ENCODE results near the gene CHPF. TPM values are rescaled to one million over a fixed set of nuclear protein-coding genes. Genes with fewer than 3 reads are reported as not detected.

Gene CHPF
- polyA plus RNA-seq, 4 donors, result 8.7 to 96.1 (median 50.4) TPM

- Histone ChIP-seq H3K9me3 (ENCODE audit: control insufficient read depth in 2 of 2, insufficient read depth in 1 of 2, low read depth in 1 of 2, low read length in 1 of 2) (no peaks in the 10 kb centered on the region), H3K27ac (ENCODE audit: low read depth in 1 of 3, low read length in 2 of 3) (peak overlapping the region in 1 of 3 donors; percentile 40), H3K4me1 (ENCODE audit: control insufficient read depth in 3 of 3, insufficient read depth in 2 of 3, low read depth in 1 of 3, low read length in 2 of 3) (peaks cover 0 to 32% (median 5%) of the 10 kb centered on the region in 3 donors), H3K4me3 (ENCODE audit: low read depth in 1 of 3, low read length in 3 of 3) (no peak overlapping the region), H3K36me3 (ENCODE audit: control insufficient read depth in 3 of 3, insufficient read depth in 2 of 3, low read depth in 1 of 3, low read length in 3 of 3) (peaks cover 3 to 42% (median 9%) of the 10 kb centered on the region in 3 donors), H3K27me3 (ENCODE audit: control insufficient read depth in 3 of 3, insufficient read depth in 3 of 3, low read length in 3 of 3) (peaks cover 0 to 3% (median 3%) of the 10 kb centered on the region in 3 donors)
- FAIRE-seq (no peak), DNase-seq (peak in 1 of 2 donors; percentile 50)
- WGBS, 3 donors, result 42 to 45% (median 44%) methylated on average over 13 to 14 of the region's 15 CpGs
Measured at GRCh38 chr2:219537657-219538488, 5.7 kb downstream of the CHPF start.

GRCh38 chr2:219536967-219537366, 6.6 kb downstream of the CHPF start:
- WGBS, 3 donors, result 53 to 70% (median 61%) methylated on average over 9 of the region's 9 CpGs
- DNase-seq (no peak), FAIRE-seq (no peak)

DNA sequence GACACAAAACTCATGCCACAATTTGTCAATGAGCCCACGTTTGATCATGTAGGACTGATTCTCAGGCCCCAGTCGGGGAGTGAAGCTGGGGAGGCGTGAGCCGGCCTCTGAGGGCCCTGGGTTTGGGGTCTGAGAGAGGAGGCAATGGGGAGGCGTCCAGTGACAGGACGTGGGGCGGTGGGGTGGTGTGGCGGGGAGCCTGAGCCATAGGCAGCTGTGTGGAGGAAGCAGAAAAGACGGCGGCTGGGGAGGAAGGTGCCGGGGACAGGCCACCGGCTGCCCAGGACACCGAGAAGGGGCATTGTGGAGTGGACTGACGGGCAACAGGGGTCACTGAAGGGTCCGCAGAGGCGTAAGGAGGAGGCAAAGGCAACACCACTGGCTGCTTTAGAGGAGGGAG, 7.2 kb downstream of the CHPF start:
- Histone ChIP-seq H3K4me1 (ENCODE audit: control insufficient read depth in 3 of 3, insufficient read depth in 2 of 3, low read depth in 1 of 3, low read length in 2 of 3) (peaks cover 0 to 21% (median 0%) of the 10 kb centered on the region in 3 donors), H3K9me3 (ENCODE audit: control insufficient read depth in 2 of 2, insufficient read depth in 1 of 2, low read depth in 1 of 2, low read length in 1 of 2) (no peaks in the 10 kb centered on the region), H3K27ac (ENCODE audit: low read depth in 1 of 3, low read length in 2 of 3) (no peak overlapping the region), H3K36me3 (ENCODE audit: control insufficient read depth in 3 of 3, insufficient read depth in 2 of 3, low read depth in 1 of 3, low read length in 3 of 3) (peaks cover 3 to 40% (median 9%) of the 10 kb centered on the region in 3 donors), H3K27me3 (ENCODE audit: control insufficient read depth in 3 of 3, insufficient read depth in 3 of 3, low read length in 3 of 3) (peaks cover 0 to 12% (median 3%) of the 10 kb centered on the region in 3 donors), H3K4me3 (ENCODE audit: low read depth in 1 of 3, low read length in 3 of 3) (no peak overlapping the region)
- DNase-seq (no peak), FAIRE-seq (no peak)
- WGBS, 3 donors, result 86 to 90% (median 87%) methylated on average over 16 of the region's 16 CpGs

More at GRCh38 chr2:219536967-219537366, 6.6 kb downstream of the CHPF start:
- peaks cover 0 to 6% (median 3%) of the 10 kb centered on the region in 3 donors for H3K27me3 ChIP-seq (ENCODE audit: control insufficient read depth in 3 of 3, insufficient read depth in 3 of 3, low read length in 3 of 3)
- H3K27ac ChIP-seq (ENCODE audit: low read depth in 1 of 3, low read length in 2 of 3), result no peak overlapping the region
- H3K36me3 ChIP-seq (ENCODE audit: control insufficient read depth in 3 of 3, insufficient read depth in 2 of 3, low read depth in 1 of 3, low read length in 3 of 3), result peaks cover 3 to 42% (median 9%) of the 10 kb centered on the region in 3 donors
- no peaks in the 10 kb centered on the region for H3K9me3 ChIP-seq (ENCODE audit: control insufficient read depth in 2 of 2, insufficient read depth in 1 of 2, low read depth in 1 of 2, low read length in 1 of 2)
- no peak overlapping the region for H3K4me3 ChIP-seq (ENCODE audit: low read depth in 1 of 3, low read length in 3 of 3)
- peaks cover 0 to 26% (median 1%) of the 10 kb centered on the region in 3 donors for H3K4me1 ChIP-seq (ENCODE audit: control insufficient read depth in 3 of 3, insufficient read depth in 2 of 3, low read depth in 1 of 3, low read length in 2 of 3)

DNA sequence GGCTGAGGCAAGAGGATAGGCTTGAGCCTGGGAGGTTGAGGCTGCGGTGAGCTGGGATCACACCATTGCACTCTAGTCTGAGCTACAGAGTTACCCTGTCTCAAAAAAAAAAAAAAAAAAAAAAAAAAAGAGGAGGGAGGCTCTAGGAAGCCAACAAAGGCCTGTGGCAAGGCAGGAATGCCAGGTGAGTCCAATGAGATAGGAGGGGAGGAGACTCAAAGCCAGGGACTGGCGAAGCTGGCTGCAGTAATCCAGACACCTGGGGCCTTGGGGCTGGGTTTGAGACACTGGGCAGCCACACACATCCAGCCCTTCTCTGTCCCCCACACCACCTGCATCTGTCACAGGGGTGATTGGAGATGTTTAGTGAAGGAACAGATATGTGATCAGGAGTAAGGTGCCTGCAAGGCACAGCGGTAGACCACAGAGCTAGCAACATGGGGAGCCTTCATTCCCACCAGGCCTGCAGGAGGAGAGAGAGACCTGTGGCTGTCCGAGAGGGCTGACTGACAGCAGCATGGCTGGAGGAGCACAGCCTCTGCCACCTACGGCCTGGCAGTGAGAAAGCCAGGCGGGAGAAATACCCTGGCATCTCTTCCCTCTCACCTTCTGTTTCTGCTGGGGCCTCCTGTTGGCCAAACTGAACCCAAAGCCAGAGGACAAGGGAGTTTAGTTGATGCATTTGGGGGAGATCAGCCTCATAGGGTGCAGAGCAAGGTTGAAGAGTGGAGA, 9.5 kb downstream of the CHPF start:
- 63 to 84% (median 72%) methylated on average over 6 of the region's 6 CpGs for WGBS, 3 donors
- Histone ChIP-seq H3K9me3 (ENCODE audit: control insufficient read depth in 2 of 2, insufficient read depth in 1 of 2, low read depth in 1 of 2, low read length in 1 of 2) (no peaks in the 10 kb centered on the region), H3K27me3 (ENCODE audit: control insufficient read depth in 3 of 3, insufficient read depth in 3 of 3, low read length in 3 of 3) (peaks cover 0 to 31% (median 7%) of the 10 kb centered on the region in 3 donors), H3K4me3 (ENCODE audit: low read depth in 1 of 3, low read length in 3 of 3) (no peak overlapping the region), H3K27ac (ENCODE audit: low read depth in 1 of 3, low read length in 2 of 3) (no peak overlapping the region), H3K4me1 (ENCODE audit: control insufficient read depth in 3 of 3, insufficient read depth in 2 of 3, low read depth in 1 of 3, low read length in 2 of 3) (peaks cover 0 to 22% (median 0%) of the 10 kb centered on the region in 3 donors), H3K36me3 (ENCODE audit: control insufficient read depth in 3 of 3, insufficient read depth in 2 of 3, low read depth in 1 of 3, low read length in 3 of 3) (peaks cover 0 to 17% (median under 1%) of the 10 kb centered on the region in 3 donors)
- FAIRE-seq, result no peak
- no peak for DNase-seq

DNA sequence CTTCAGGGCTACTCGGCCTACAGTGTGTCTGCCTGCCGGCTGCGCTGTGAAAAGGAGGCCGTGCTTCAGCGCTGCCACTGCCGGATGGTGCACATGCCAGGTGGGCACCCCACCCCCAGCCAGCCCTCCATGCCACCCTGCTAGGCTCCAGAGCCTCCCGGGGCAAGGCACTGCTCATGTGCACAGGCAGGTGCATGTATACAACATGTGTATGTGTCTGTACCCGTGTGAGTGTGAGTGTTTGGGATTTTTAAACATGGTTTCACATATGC, 11.3 kb downstream of the CHPF start:
- FAIRE-seq (no peak), DNase-seq (no peak)
- H3K27ac ChIP-seq (ENCODE audit: low read depth in 1 of 3, low read length in 2 of 3), result no peak overlapping the region
- WGBS, 3 donors, result 69 to 82% (median 76%) methylated on average over 8 of the region's 8 CpGs
- no peak overlapping the region for H3K4me3 ChIP-seq (ENCODE audit: low read depth in 1 of 3, low read length in 3 of 3)
- peaks cover 0 to 45% (median 10%) of the 10 kb centered on the region in 3 donors for H3K27me3 ChIP-seq (ENCODE audit: control insufficient read depth in 3 of 3, insufficient read depth in 3 of 3, low read length in 3 of 3)
- H3K36me3 ChIP-seq (ENCODE audit: control insufficient read depth in 3 of 3, insufficient read depth in 2 of 3, low read depth in 1 of 3, low read length in 3 of 3), result no peaks in the 10 kb centered on the region
- H3K4me1 ChIP-seq (ENCODE audit: control insufficient read depth in 3 of 3, insufficient read depth in 2 of 3, low read depth in 1 of 3, low read length in 2 of 3), result peaks cover 0 to 4% (median 0%) of the 10 kb centered on the region in 3 donors
- no peaks in the 10 kb centered on the region for H3K9me3 ChIP-seq (ENCODE audit: control insufficient read depth in 2 of 2, insufficient read depth in 1 of 2, low read depth in 1 of 2, low read length in 1 of 2)

- FAIRE-seq (no peak), DNase-seq (no peak)
- no peaks in the 10 kb centered on the region for H3K9me3 ChIP-seq (ENCODE audit: control insufficient read depth in 2 of 2, insufficient read depth in 1 of 2, low read depth in 1 of 2, low read length in 1 of 2)
- peaks cover 0 to 50% (median 15%) of the 10 kb centered on the region in 3 donors for H3K27me3 ChIP-seq (ENCODE audit: control insufficient read depth in 3 of 3, insufficient read depth in 3 of 3, low read length in 3 of 3)
- no peaks in the 10 kb centered on the region for H3K36me3 ChIP-seq (ENCODE audit: control insufficient read depth in 3 of 3, insufficient read depth in 2 of 3, low read depth in 1 of 3, low read length in 3 of 3)
- peaks cover 0 to 6% (median 0%) of the 10 kb centered on the region in 3 donors for H3K4me1 ChIP-seq (ENCODE audit: control insufficient read depth in 3 of 3, insufficient read depth in 2 of 3, low read depth in 1 of 3, low read length in 2 of 3)
- H3K4me3 ChIP-seq (ENCODE audit: low read depth in 1 of 3, low read length in 3 of 3), result no peak overlapping the region
- H3K27ac ChIP-seq (ENCODE audit: low read depth in 1 of 3, low read length in 2 of 3), result no peak overlapping the region
- WGBS, 3 donors, result 69 to 78% (median 71%) methylated on average over 20 of the region's 20 CpGs
Measured at GRCh38 chr2:219531639-219532377, 11.8 kb downstream of the CHPF start.

DNA sequence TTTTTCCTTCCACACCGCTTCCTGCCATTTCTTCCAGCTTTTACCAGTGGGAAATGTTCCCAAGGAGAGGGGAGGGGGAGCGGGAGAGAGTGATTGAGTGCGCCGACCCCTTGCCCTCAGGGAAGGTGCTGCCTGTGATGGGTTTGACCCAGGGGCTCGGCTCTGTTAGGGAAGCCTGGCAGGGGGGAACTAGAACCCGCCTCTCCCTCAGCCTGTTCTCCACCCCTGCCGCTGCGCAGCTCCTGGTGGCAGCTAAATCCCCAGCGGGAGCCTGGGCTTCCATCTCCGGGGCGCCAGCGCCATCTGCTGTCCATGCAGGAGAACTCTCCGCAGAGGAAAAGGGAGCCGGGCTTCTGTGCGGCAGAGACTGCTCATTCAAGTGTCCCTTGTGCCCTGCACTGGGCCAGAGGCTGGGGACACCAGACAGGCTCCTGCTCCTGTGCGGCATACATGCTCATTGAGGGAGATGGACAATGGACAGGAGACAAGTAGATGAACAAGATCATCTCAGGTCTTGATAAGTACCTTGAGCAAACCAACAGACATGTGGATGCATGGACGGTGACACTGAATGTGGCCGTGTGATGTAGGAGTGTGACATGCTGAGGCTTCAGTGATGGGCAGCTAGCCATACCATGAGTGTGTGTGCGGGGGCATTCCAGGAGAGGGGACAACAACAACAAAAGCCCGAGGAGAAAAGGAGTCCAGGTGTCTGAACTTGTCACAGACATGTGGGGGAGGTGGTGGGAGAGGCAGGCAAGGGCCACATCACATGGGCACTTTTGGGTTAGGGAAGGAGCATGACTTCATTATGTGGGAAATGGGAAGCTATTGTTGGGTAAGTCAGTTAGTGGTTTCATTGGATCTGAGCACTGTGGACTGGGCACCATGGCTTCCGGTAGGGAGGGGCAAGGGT, 13.3 kb downstream of the CHPF start:
- DNase-seq (peak; percentile 79 to 89), FAIRE-seq (no peak)
- no peak overlapping the region for H3K4me3 ChIP-seq (ENCODE audit: low read depth in 1 of 3, low read length in 3 of 3)
- no peaks in the 10 kb centered on the region for H3K36me3 ChIP-seq (ENCODE audit: control insufficient read depth in 3 of 3, insufficient read depth in 2 of 3, low read depth in 1 of 3, low read length in 3 of 3)
- peaks cover 0 to 65% (median 23%) of the 10 kb centered on the region in 3 donors for H3K27me3 ChIP-seq (ENCODE audit: control insufficient read depth in 3 of 3, insufficient read depth in 3 of 3, low read length in 3 of 3)
- no peaks in the 10 kb centered on the region for H3K9me3 ChIP-seq (ENCODE audit: control insufficient read depth in 2 of 2, insufficient read depth in 1 of 2, low read depth in 1 of 2, low read length in 1 of 2)
- H3K27ac ChIP-seq (ENCODE audit: low read depth in 1 of 3, low read length in 2 of 3), result no peak overlapping the region
- WGBS, 3 donors, result 12 to 19% (median 12%) methylated on average over 20 to 21 of the region's 21 CpGs
- H3K4me1 ChIP-seq (ENCODE audit: control insufficient read depth in 3 of 3, insufficient read depth in 2 of 3, low read depth in 1 of 3, low read length in 2 of 3), result peaks cover 0 to 20% (median 0%) of the 10 kb centered on the region in 3 donors

All from small intestine (tissue), 7 donors.